GM12864 (cell line): ENCODE data around the gene MROH2A.

Experiments used
- DNase-seq: peaks from one replicate; pipeline ENCODE4 v3.0.0-alpha.2; 2011; ENCODE audit warnings: low read depth
- H3K4me3 ChIP-seq: 2 replicates; pipeline ENCODE4 v1.5.1; 2011; ENCODE audit warnings: mild to moderate bottlenecking, low read depth, low read length, control low read depth
- CTCF ChIP-seq: IDR thresholded peaks from 2 replicates; pipeline ENCODE4 v1.5.1; 2011; ENCODE audit warnings: low read depth, mild to moderate bottlenecking, moderate library complexity, low read length, control low read depth, inconsistent platforms; ENCODE audit errors: missing control alignments

MROH2A gene

GRCh38 chr2:233801357-233802131 is 23.4 kb downstream of the MROH2A start:
- DNase-seq, result no peak
- H3K4me3 ChIP-seq, result no peak overlapping the region
- TF ChIP-seq CTCF, result no peak

- TF ChIP-seq CTCF, result no peak
- DNase-seq, result no peak
- no peak overlapping the region for H3K4me3 ChIP-seq
Observed at GRCh38 chr2:233802132-233802815, 24.1 kb downstream of the MROH2A start.

DNA sequence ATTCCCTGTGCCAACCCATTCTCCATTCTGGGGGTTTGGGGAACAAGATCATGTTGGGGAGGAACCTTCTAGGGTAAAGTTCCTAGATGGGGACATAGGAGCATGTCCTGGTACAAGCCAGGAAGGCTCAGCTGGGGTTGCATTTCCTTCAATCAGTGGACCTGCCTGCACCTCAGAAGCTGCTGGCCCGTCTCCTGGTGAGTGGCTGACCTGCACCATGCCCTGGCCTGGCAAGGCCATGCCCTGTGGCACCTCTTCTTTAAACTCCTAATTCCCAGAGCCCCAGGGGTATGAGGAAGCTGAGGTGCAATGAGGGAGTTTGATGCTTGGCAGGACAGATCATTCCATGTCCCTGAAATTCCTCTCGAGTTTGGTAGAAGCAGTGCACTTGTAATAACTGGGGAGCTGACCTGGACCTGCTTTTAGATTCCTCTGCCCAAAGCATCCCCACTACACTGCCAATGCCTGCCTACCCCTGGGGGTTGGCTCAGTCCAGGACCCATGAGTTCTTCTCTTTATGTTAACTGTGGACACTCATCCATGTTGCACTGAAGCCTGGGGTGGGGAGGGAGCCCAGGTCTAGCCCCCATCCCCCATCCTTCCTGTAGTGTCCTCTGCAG is 25.3 kb downstream of the MROH2A start:
- DNase-seq, result no peak
- H3K4me3 ChIP-seq, result no peak overlapping the region
- TF ChIP-seq CTCF, result no peak

- no peak overlapping the region for H3K4me3 ChIP-seq
- TF ChIP-seq CTCF, result no peak
- no peak for DNase-seq
Observed at GRCh38 chr2:233803994-233804393, 25.9 kb downstream of the MROH2A start.

GRCh38 chr2:233807215-233807865 is 29.2 kb downstream of the MROH2A start:
- no peak for TF ChIP-seq CTCF
- H3K4me3 ChIP-seq, result no peak overlapping the region
- no peak for DNase-seq

- DNase-seq, result no peak
- no peak for TF ChIP-seq CTCF
- no peak overlapping the region for H3K4me3 ChIP-seq
Observed at GRCh38 chr2:233807966-233808935, 30.1 kb downstream of the MROH2A start.
